ENCODE data around the gene PATE1.

- TF ChIP-seq POLR2AphosphoS5 (IDR thresholded peaks at IDR 0.05; ENCODE audit: insufficient read depth, low read depth, low read length) (no peak), CTCF (IDR thresholded peaks at IDR 0.05; ENCODE audit: extremely low read depth in 1 of 2, insufficient read depth in 1 of 2, low read depth in 1 of 2, low read length in 2 of 2) (no peak), EZH2 (IDR thresholded peaks at IDR 0.05; ENCODE audit: borderline replicate concordance, low read depth, low read length, severe bottlenecking) (no peak), MAX (IDR thresholded peaks at IDR 0.05; ENCODE audit: insufficient read depth, insufficient read length) (no peak), POLR2A (IDR thresholded peaks at IDR 0.05; ENCODE audit: low read depth, low read length) (no peak), JUN (IDR thresholded peaks at IDR 0.05; ENCODE audit: borderline replicate concordance, insufficient read depth, insufficient read length, low read depth) (no peak), MYC (IDR thresholded peaks at IDR 0.05; ENCODE audit: low read depth, low read length) (no peak)
Observed at GRCh38 chr11:125790825-125791224, 44.7 kb downstream of the PATE1 start.
